Gastroesophageal sphincter (tissue), 4 donors: Measurements from ENCODE around the gene KIAA0825. TPM values are rescaled to one million over a fixed set of nuclear protein-coding genes. Genes with fewer than 3 reads are reported as not detected.

Experiments used
- ATAC-seq: fragments of 150-250 bp; one replicate; pipeline ENCODE4 v1.9.1; 2016; ENCODE audit warnings: mild to moderate bottlenecking, moderate library complexity
- H3K27ac ChIP-seq, 4 donors: fragments of 200-600 bp; sonication (generic) in 3 of 4; 1 replicate in 3 of 4; 2 replicates in 1 of 4; pipeline ENCODE4 v1.5.1; 2016 to 2019
- H3K27me3 ChIP-seq: fragments of 200-600 bp; sonication (generic); one replicate; pipeline ENCODE4 v1.5.1; 2019
- H3K36me3 ChIP-seq, 2 donors: fragments of 200-600 bp; sonication (generic); one replicate each; pipeline ENCODE4 v1.5.1; 2019; ENCODE audit warnings: control low read depth in 1 of 2
- H3K4me1 ChIP-seq, 3 donors: fragments of 200-600 bp; sonication (generic); 1 replicate in 2 of 3; 2 replicates in 1 of 3; pipeline ENCODE4 v1.5.1; 2016 to 2019; ENCODE audit warnings: control low read depth in 2 of 3
- H3K4me3 ChIP-seq, 2 donors: fragments of 200-600 bp; sonication (generic); one replicate each; pipeline ENCODE4 v1.5.1; 2019; ENCODE audit warnings: mild to moderate bottlenecking in 1 of 2, moderate library complexity in 1 of 2
- H3K9me3 ChIP-seq, 3 donors: fragments of 200-600 bp; sonication (generic); one replicate each; pipeline ENCODE4 v1.5.1; 2017 to 2019; ENCODE audit warnings: control low read depth in 2 of 3
- EP300 ChIP-seq: sonication (generic); formaldehyde crosslinking; IDR thresholded peaks from one replicate; pipeline ENCODE4 v1.6.1; 2017; ENCODE audit warnings: antibody characterized with exemption, mild to moderate bottlenecking
- POLR2A ChIP-seq, 2 donors: fragments of 450-650 bp; IDR thresholded peaks; one replicate each; pipeline ENCODE4 v1.6.1; 2017; ENCODE audit warnings: antibody characterized with exemption in 2 of 2, mild to moderate bottlenecking in 2 of 2, moderate library complexity in 1 of 2
- POLR2AphosphoS5 ChIP-seq: sonication (generic); formaldehyde crosslinking; IDR thresholded peaks from one replicate; pipeline ENCODE4 v1.6.1; 2017; ENCODE audit warnings: antibody characterized with exemption
- WGBS, 2 donors: methylation state at CpG; one replicate each; pipeline ENCODE4 v1.1.5; 2018; ENCODE audit warnings: low coverage in 1 of 2; 5-methylcytosine and 5-hydroxymethylcytosine counted together
- total RNA-seq, 4 donors: library from RNA; depleted of rRNA; stranded (reverse); fragments of >200 nt; gene quantifications; one replicate each; pipeline ENCODE4 v1.1.0, GENCODE V29; 2016
- TF ChIP-seq, protein P1 (sequence below), 4 experiments: fragments of 200-600 bp in 2 of 4; fragments of 450-650 bp in 2 of 4; sonication (generic) in 1 of 4; IDR thresholded peaks; one replicate each; pipeline ENCODE4 v1.5.1; 2017 to 2019; ENCODE audit warnings: antibody characterized with exemption in 4 of 4, mild to moderate bottlenecking in 2 of 4, moderate library complexity in 2 of 4

KIAA0825 gene
- total RNA-seq, 4 donors from 2014 or later = 3.0 to 7.9 (median 4.8) TPM

DNA sequence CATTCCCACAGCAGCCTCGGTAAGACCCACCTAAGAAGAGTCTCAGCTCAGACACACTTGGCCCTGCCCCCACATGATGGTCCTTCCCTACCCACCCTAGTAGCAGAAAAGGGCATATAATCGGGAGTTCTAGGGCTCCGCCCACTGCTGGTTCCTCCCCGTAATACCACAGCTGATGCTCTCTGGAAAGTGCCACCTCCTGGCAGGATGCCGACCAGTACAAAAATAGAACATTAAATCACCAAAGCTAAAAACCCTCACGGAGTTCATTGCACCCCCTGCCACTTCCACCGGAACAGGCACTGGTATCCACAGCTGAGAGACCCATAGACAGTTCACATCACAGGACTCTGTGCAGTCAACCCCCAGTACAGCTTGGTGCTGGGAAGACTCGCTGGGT is 271.3 kb downstream of the KIAA0825 start:
- H3K4me1 ChIP-seq = no peaks in the 10 kb centered on the region
- H3K27ac ChIP-seq = no peak overlapping the region
- no peak overlapping the region for H3K4me3 ChIP-seq
- no peak for ATAC-seq
- H3K36me3 ChIP-seq = no peaks in the 10 kb centered on the region
- no peak for TF ChIP-seq POLR2A (IDR thresholded peaks at IDR 0.05)
- no peak for TF ChIP-seq POLR2AphosphoS5
- TF ChIP-seq EP300 = no peak
- H3K27me3 ChIP-seq = no peaks in the 10 kb centered on the region
- 87 to 93% methylated on average over 3 to 5 of the region's 8 CpGs for WGBS, 2 donors
- peaks cover 0 to 21% (median 0%) of the 10 kb centered on the region in 3 donors for H3K9me3 ChIP-seq

DNA sequence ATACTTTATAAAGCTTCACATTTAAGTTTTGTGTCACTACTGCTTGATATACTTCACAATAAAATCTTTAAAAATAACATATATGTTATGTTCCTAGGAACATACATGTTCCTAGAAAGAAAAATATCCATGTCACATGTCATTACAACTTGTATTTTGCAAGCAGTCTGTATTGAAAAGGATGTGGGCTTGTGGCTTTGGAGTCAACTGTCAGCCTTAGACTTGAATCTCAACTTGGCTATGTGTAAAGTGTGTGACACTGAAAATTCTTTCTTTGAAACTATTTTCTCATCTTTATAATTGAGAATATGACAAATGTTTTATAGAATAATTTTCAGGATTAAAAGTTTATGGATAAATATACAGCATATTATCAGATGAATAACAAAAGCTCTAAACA is 273.1 kb downstream of the KIAA0825 start:
- Histone ChIP-seq H3K4me3 (no peak overlapping the region), H3K27ac (no peak overlapping the region), H3K9me3 (peaks cover 0 to 21% (median 0%) of the 10 kb centered on the region in 3 donors), H3K4me1 (no peaks in the 10 kb centered on the region), H3K27me3 (no peaks in the 10 kb centered on the region), H3K36me3 (no peaks in the 10 kb centered on the region)
- no peak for ATAC-seq
- TF ChIP-seq, protein P1, sequence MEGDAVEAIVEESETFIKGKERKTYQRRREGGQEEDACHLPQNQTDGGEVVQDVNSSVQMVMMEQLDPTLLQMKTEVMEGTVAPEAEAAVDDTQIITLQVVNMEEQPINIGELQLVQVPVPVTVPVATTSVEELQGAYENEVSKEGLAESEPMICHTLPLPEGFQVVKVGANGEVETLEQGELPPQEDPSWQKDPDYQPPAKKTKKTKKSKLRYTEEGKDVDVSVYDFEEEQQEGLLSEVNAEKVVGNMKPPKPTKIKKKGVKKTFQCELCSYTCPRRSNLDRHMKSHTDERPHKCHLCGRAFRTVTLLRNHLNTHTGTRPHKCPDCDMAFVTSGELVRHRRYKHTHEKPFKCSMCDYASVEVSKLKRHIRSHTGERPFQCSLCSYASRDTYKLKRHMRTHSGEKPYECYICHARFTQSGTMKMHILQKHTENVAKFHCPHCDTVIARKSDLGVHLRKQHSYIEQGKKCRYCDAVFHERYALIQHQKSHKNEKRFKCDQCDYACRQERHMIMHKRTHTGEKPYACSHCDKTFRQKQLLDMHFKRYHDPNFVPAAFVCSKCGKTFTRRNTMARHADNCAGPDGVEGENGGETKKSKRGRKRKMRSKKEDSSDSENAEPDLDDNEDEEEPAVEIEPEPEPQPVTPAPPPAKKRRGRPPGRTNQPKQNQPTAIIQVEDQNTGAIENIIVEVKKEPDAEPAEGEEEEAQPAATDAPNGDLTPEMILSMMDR (IDR thresholded peaks at IDR 0.05) = no peak
- no peak for TF ChIP-seq POLR2AphosphoS5

DNA sequence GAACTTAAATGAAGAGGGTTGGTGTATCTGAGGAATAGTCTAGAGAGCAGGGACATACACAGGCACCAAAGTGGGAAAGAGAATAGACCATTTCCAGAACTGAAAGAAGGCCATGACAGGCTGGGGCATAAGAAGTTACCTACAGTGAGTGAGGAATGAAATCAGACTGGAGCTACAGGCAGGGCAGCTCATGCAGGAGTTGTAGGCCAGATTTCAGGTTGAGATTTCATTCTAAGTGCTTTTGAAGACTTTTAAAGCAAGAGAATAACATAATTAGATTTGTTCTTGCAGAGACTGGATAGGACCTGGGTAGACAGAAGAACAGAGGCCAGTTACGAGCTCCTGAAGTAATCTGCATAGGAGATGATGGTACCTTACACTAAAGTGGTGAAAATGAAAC is 280.8 kb downstream of the KIAA0825 start:
- Histone ChIP-seq H3K9me3 (no peaks in the 10 kb centered on the region), H3K27ac (no peak overlapping the region), H3K4me3 (no peak overlapping the region), H3K36me3 (no peaks in the 10 kb centered on the region), H3K4me1 (no peaks in the 10 kb centered on the region), H3K27me3 (no peaks in the 10 kb centered on the region)
- TF ChIP-seq, protein P1 (IDR thresholded peaks at IDR 0.05) = no peak
- TF ChIP-seq EP300 = no peak
- TF ChIP-seq POLR2AphosphoS5 = no peak
- TF ChIP-seq POLR2A (IDR thresholded peaks at IDR 0.05) = no peak
- 100% methylated on average over 1 of the region's 1 CpG; no CpG with 5 or more reads in 1 of the 2 donors for WGBS, 2 donors
- no peak for ATAC-seq

GRCh38 chr5:94335936-94336335 is 282.5 kb downstream of the KIAA0825 start:
- H3K27ac ChIP-seq = no peak overlapping the region
- no peaks in the 10 kb centered on the region for H3K36me3 ChIP-seq
- H3K4me1 ChIP-seq = no peaks in the 10 kb centered on the region
- H3K9me3 ChIP-seq = no peaks in the 10 kb centered on the region
- no peaks in the 10 kb centered on the region for H3K27me3 ChIP-seq
- 94 to 100% methylated on average over 2 of the region's 2 CpGs for WGBS, 2 donors
- TF ChIP-seq, protein P1 (IDR thresholded peaks at IDR 0.05) = no peak
- TF ChIP-seq EP300 (no peak), POLR2A (IDR thresholded peaks at IDR 0.05) (no peak), POLR2AphosphoS5 (no peak)
- no peak for ATAC-seq
- H3K4me3 ChIP-seq = no peak overlapping the region

- Histone ChIP-seq H3K27ac (no peak overlapping the region), H3K9me3 (peaks cover 0 to 12% (median 1%) of the 10 kb centered on the region in 3 donors), H3K36me3 (no peaks in the 10 kb centered on the region), H3K4me1 (no peaks in the 10 kb centered on the region), H3K27me3 (no peaks in the 10 kb centered on the region), H3K4me3 (no peak overlapping the region)
- WGBS, 2 donors = 93% methylated on average over 1 of the region's 1 CpG; no CpG with 5 or more reads in 1 of the 2 donors
- TF ChIP-seq, protein P1 (IDR thresholded peaks at IDR 0.05) = no peak
- TF ChIP-seq POLR2AphosphoS5 (no peak), POLR2A (IDR thresholded peaks at IDR 0.05) (no peak), EP300 (no peak)
- ATAC-seq = no peak
These were observed 289.3 kb downstream of the KIAA0825 start for GRCh38 chr5:94329115-94329514.

DNA sequence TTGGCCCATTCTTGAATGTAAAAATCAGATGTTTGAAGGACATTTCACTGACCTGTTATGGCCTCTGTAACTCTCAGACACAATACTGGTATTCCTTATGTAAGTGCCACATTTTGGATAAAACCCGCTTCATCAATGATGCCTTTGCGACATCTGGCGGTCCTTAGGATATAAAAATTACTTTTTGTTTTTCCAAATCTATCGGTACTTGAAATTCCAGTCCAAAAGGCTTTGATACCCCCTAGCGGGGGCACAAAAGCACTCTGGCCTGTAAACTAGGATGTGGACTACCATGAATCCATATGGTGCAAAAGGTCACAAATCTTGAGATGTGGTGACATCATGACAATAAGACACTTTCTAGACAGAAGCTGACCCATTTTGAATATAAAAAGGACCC is 291.8 kb downstream of the KIAA0825 start:
- Histone ChIP-seq H3K4me1 (no peaks in the 10 kb centered on the region), H3K27me3 (no peaks in the 10 kb centered on the region), H3K9me3 (peaks cover 0 to 12% (median 1%) of the 10 kb centered on the region in 3 donors), H3K36me3 (no peaks in the 10 kb centered on the region), H3K4me3 (no peak overlapping the region), H3K27ac (no peak overlapping the region)
- WGBS, 2 donors = 93 to 98% methylated on average over 5 of the region's 5 CpGs
- ATAC-seq = no peak
- no peak for TF ChIP-seq EP300
- no peak for TF ChIP-seq POLR2AphosphoS5
- TF ChIP-seq, protein P1 (IDR thresholded peaks at IDR 0.05) = no peak
- no peak for TF ChIP-seq POLR2A (IDR thresholded peaks at IDR 0.05)
